Endothelial cell of umbilical vein (primary cell): ENCODE measurements around the gene ID1. TPM values are rescaled to one million over a fixed set of nuclear protein-coding genes. Genes with fewer than 3 reads are reported as not detected.

Experiments used
- BruUV-seq: library from RNA; stranded (reverse); fragments of 400-500 nt; replicated peaks from 2 replicates; lab custom pipeline; 2021; lab: Mats Ljungman, UMichigan
- CTCF ChIA-PET: fragments of 300-600, 350-600 bp; sonication (Branson Sonifier 250); formaldehyde crosslinking; loops from one replicate; lab custom pipeline; 2021; ENCODE audit warnings: antibody characterized with exemption, inconsistent platforms; lab: Charles Lee
- POLR2A ChIA-PET: fragments of 300-600, 350-600 bp; sonication (Branson Sonifier 250); formaldehyde crosslinking; loops from one replicate; lab custom pipeline; 2021; ENCODE audit warnings: antibody characterized with exemption, inconsistent platforms; lab: Charles Lee
- DNase-seq: peaks from one replicate; pipeline ENCODE4 v3.0.0-alpha.2; 2011; ENCODE audit warnings: low read depth, low spot score
- FAIRE-seq: peaks from 2 replicates; lab custom pipeline; 2011; peaks lifted over from hg19 to GRCh38; lab: Jason Lieb, UNC
- H2AFZ ChIP-seq: 2 replicates; pipeline ENCODE4 v1.6.0; 2012; ENCODE audit warnings: low read depth, low read length, control low read depth, inconsistent platforms
- H3K27ac ChIP-seq: 2 replicates; pipeline ENCODE4 v1.5.1; 2011; ENCODE audit warnings: low read depth, mild to moderate bottlenecking, control low read depth, low read length, moderate library complexity; ENCODE audit not compliant: insufficient read depth
- H3K27me3 ChIP-seq, 2 experiments: 2 replicates each; pipeline versions ENCODE4 v1.6.0 to v1.6.1; 2011; ENCODE audit warnings: low read length in 2 of 2, mixed read lengths in 1 of 2; ENCODE audit not compliant: control insufficient read depth in 2 of 2, insufficient read depth in 2 of 2
- H3K36me3 ChIP-seq, 2 experiments: 2 replicates in 1 of 2; 3 replicates in 1 of 2; pipeline ENCODE4 v1.5.1; 2011; ENCODE audit warnings: low read length in 2 of 2, mild to moderate bottlenecking in 1 of 2, moderate library complexity in 1 of 2; ENCODE audit not compliant: control insufficient read depth in 2 of 2, insufficient read depth in 2 of 2; ENCODE audit errors: extremely low read depth in 1 of 2
- H3K4me1 ChIP-seq: 3 replicates; pipeline ENCODE4 v1.5.1; 2011; ENCODE audit warnings: mild to moderate bottlenecking, low read length; ENCODE audit not compliant: control insufficient read depth, insufficient read depth; ENCODE audit errors: extremely low read depth
- H3K4me2 ChIP-seq: 2 replicates; pipeline ENCODE4 v1.6.1; 2011; ENCODE audit warnings: low read length, control low read depth, mixed read lengths; ENCODE audit not compliant: insufficient read depth
- H3K4me3 ChIP-seq, 3 experiments: fragments of 200-600 bp in 1 of 3; sonication (generic), shearing (Covaris generic) in 1 of 3; replicated peaks in 1 of 3; 2 replicates each; pipeline ENCODE4 v1.5.1; 2011 to 2016; ENCODE audit warnings: control low read depth in 3 of 3, low read length in 3 of 3, mild to moderate bottlenecking in 2 of 3, inconsistent platforms in 1 of 3, low read depth in 1 of 3, moderate library complexity in 1 of 3; ENCODE audit not compliant: insufficient read depth in 1 of 3
- H3K79me2 ChIP-seq: 2 replicates; pipeline ENCODE4 v1.6.0; 2012; ENCODE audit warnings: low read length, inconsistent platforms; ENCODE audit not compliant: control insufficient read depth, insufficient read depth
- H3K9ac ChIP-seq: replicated peaks from 2 replicates; pipeline ENCODE3; 2011; ENCODE audit warnings: low read length, control low read depth; ENCODE audit not compliant: insufficient read depth; ENCODE audit errors: extremely low read depth
- H3K9me1 ChIP-seq: replicated peaks from 3 replicates; pipeline ENCODE4 v1.6.0; 2011; ENCODE audit warnings: mild to moderate bottlenecking, low read length; ENCODE audit not compliant: control insufficient read depth, insufficient read depth; ENCODE audit errors: extremely low read depth
- H3K9me3 ChIP-seq: replicated peaks from 2 replicates; pipeline ENCODE4 v1.5.1; 2012; ENCODE audit warnings: low read length, inconsistent platforms; ENCODE audit not compliant: control insufficient read depth, insufficient read depth
- H4K20me1 ChIP-seq: replicated peaks from 2 replicates; pipeline ENCODE3; 2011; ENCODE audit warnings: mild to moderate bottlenecking, low read length; ENCODE audit not compliant: control insufficient read depth, insufficient read depth; ENCODE audit errors: extremely low read depth
- CTCF ChIP-seq, 2 donors: IDR thresholded peaks; 1 replicate in 1 of 2; 2 replicates in 1 of 2; pipeline ENCODE4 v1.5.1; 2011; ENCODE audit warnings: low read length in 2 of 2, mild to moderate bottlenecking in 2 of 2, moderate library complexity in 2 of 2, control low read depth in 1 of 2, inconsistent platforms in 1 of 2, low read depth in 1 of 2; ENCODE audit not compliant: insufficient read depth in 1 of 2; ENCODE audit errors: extremely low read depth in 1 of 2
- EZH2 ChIP-seq: IDR thresholded peaks from 2 replicates; pipeline ENCODE4 v1.6.1; 2012; ENCODE audit warnings: borderline replicate concordance, low read depth, mild to moderate bottlenecking, moderate library complexity, low read length, inconsistent platforms; ENCODE audit not compliant: severe bottlenecking
- FOS ChIP-seq: IDR thresholded peaks from 2 replicates; pipeline ENCODE4 v1.6.1; 2011; ENCODE audit warnings: mild to moderate bottlenecking, low read length, moderate library complexity, borderline replicate concordance; ENCODE audit not compliant: insufficient read depth
- GATA2 ChIP-seq: IDR thresholded peaks from 2 replicates; pipeline ENCODE4 v1.7.0; 2011; ENCODE audit warnings: low read depth, mild to moderate bottlenecking, moderate library complexity, mixed read lengths, low read length; ENCODE audit not compliant: insufficient read length, insufficient read depth
- JUN ChIP-seq: IDR thresholded peaks from 2 replicates; pipeline ENCODE4 v1.6.1; 2011; ENCODE audit warnings: borderline replicate concordance, low read depth; ENCODE audit not compliant: insufficient read length, insufficient read depth
- MAX ChIP-seq: IDR thresholded peaks from 2 replicates; pipeline ENCODE4 v1.6.1; 2011; ENCODE audit not compliant: insufficient read depth, insufficient read length
- MYC ChIP-seq: IDR thresholded peaks from one replicate; pipeline ENCODE4 v1.6.1; 2011; ENCODE audit warnings: mild to moderate bottlenecking, low read depth, low read length
- POLR2A ChIP-seq: IDR thresholded peaks from 2 replicates; pipeline ENCODE4 v1.6.1; 2012; ENCODE audit warnings: low read depth, mild to moderate bottlenecking, control low read depth, low read length
- POLR2AphosphoS5 ChIP-seq: IDR thresholded peaks from 2 replicates; pipeline ENCODE4 v1.6.1; 2012; ENCODE audit warnings: low read depth, mild to moderate bottlenecking, control low read depth, low read length, moderate library complexity; ENCODE audit not compliant: insufficient read depth
- dilution Hi-C: fragments of 300-500 bp; cut with MboI; formaldehyde crosslinking; loops from one replicate; pipeline ENCODE4 v1.15.0; 2019; ENCODE audit warnings: low sequenced_read_pairs; ENCODE audit not compliant: extremely low pct_ligation_motif_present
- intact Hi-C: fragments of 100-400 bp; cut with micrococcal nuclease; formaldehyde crosslinking; loops from one replicate; pipeline ENCODE4 v1.10.0; 2022
- polyA plus RNA-seq, 4 experiments: library from polyadenylated mRNA; depleted of rRNA in 3 of 4; stranded (reverse) in 3 of 4; unstranded in 1 of 4; fragments of >200 nt; gene quantifications; 2 replicates each; pipeline versions ENCODE4 v1.2.1 to v1.2.3, GENCODE V29; 2011 to 2012; ENCODE audit warnings: missing spikeins in 1 of 4
- total RNA-seq: library from RNA; stranded (reverse); gene quantifications from 2 replicates; pipeline ENCODE4 v1.2.3, GENCODE V29; 2021

ID1 gene
- total and polyA plus RNA-seq, 2 donors (not counting 3 experiments of a cell fraction or from before 2014, with no cell fraction given) = 78.9 to 152 TPM

- DNase-seq (peak; percentile 20), FAIRE-seq (no peak)
- no peak overlapping the region for H2AFZ ChIP-seq
- BruUV-seq = no TSS peak
- no peaks in the 10 kb centered on the region for H3K4me1 ChIP-seq
- H3K9me1 ChIP-seq = no peaks in the 10 kb centered on the region
- no peaks in the 10 kb centered on the region for H3K9me3 ChIP-seq
- dilution Hi-C loops (no loop called here), intact Hi-C loops (no loop called here)
- H3K9ac ChIP-seq = no peak overlapping the region
- peaks cover 0 to 1% of the 10 kb centered on the region in 2 experiments for H3K27me3 ChIP-seq
- no peak overlapping the region for H3K4me2 ChIP-seq
- CTCF ChIA-PET = interaction anchor here (1.3 to 8.9 kb wide), 4 partner anchors 8 to 70 kb away, joined by 3 to 73 read pairs (median 31); partner anchors contain the start of gene BCL2L1
- TF ChIP-seq MAX = no peak
- no peak for TF ChIP-seq CTCF (IDR thresholded peaks at IDR 0.05; ENCODE audit: extremely low read depth in 1 of 2, insufficient read depth in 1 of 2, low read depth in 1 of 2, low read length in 2 of 2)
- no peak for TF ChIP-seq FOS
- no peak for TF ChIP-seq MYC
- TF ChIP-seq EZH2 = no peak
- TF ChIP-seq POLR2A = no peak
- no peak for TF ChIP-seq GATA2
- no peak for TF ChIP-seq JUN
- TF ChIP-seq POLR2AphosphoS5 = no peak
- no peaks in the 10 kb centered on the region for H3K79me2 ChIP-seq
- H3K4me3 ChIP-seq = no peak overlapping the region
- H3K27ac ChIP-seq = no peak overlapping the region
- POLR2A ChIA-PET = no interaction called here
- H3K36me3 ChIP-seq = no peaks in the 10 kb centered on the region
- no peaks in the 10 kb centered on the region for H4K20me1 ChIP-seq
These were observed 47.9 kb downstream of the ID1 start for GRCh38 chr20:31652917-31653396.
